Measurements from ENCODE around the gene MAB21L2.

GRCh38 chr4:150624055-150624454 lies 42.1 kb downstream of the MAB21L2 start:
- TF ChIP-seq CTCF (IDR thresholded peaks at IDR 0.05; ENCODE audit: poor library complexity) (no peak), EZH2 (IDR thresholded peaks at IDR 0.05; ENCODE audit: borderline replicate concordance) (no peak)
